Stimulated activated CD8-positive, alpha-beta memory T cell treated with anti-CD3 and anti-CD28 coated beads, Interleukin-4, amount 100 ng/mL, for 4 hours (primary cell): ENCODE measurements around the gene MYH11.
"Not testable (repeated sequence)": the region's sequence is repeated elsewhere in the genome, so short reads cannot be mapped to it uniquely, and the experiment has no call there.

ENCODE experiments used
- DNase-seq, 2 donors: peaks; one replicate each; pipeline ENCODE4 v3.0.0-alpha.2; 2020; ENCODE audit warnings: low read depth in 2 of 2, low spot score in 1 of 2

The MYH11 gene

DNA sequence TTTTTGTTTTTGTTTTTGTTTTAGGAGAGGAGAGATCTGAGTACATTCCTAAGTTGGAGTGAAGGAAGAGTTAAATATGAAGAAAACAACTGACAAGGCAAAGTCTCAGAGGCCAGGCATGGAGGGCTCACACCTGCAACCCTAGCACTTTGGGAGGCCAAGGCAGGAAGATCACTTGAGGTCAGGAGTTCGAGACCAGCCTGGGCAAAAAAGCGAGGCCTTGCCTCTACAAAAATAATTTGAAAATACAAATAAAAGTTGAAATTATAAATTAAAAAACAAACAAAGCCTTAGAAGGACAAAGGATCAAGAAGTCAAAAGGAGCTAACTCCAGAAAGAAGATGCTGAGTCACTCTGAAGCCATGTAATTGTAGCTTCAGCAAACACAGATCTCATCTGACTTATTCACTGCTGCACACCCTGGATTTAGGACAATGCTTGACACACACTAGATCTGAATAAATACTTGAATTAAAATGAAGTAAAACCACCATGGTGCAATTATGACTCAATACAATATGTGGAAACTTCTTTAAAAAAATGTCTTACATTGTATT is 22.5 kb upstream of the MYH11 start:
- no peak for DNase-seq

DNA sequence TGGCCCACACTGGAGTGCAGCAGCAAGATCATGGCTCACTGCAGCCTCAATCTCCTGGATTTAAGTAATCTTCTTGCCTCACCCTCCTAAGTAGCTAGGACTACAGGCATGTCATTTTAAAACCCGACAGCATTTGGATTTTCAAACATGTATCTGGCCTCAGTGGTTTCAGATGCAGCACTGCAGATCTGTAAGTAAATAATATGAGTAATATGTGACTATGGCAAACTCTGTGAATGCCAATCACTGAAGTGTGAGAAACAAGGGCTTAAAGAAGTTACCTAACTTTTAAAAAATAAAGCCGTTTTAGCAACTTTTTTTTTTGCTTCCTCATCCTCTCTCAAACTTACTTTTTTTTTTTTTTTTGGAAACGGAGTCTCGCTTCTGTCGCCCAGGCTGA is 19.7 kb upstream of the MYH11 start:
- no peak for DNase-seq

DNA sequence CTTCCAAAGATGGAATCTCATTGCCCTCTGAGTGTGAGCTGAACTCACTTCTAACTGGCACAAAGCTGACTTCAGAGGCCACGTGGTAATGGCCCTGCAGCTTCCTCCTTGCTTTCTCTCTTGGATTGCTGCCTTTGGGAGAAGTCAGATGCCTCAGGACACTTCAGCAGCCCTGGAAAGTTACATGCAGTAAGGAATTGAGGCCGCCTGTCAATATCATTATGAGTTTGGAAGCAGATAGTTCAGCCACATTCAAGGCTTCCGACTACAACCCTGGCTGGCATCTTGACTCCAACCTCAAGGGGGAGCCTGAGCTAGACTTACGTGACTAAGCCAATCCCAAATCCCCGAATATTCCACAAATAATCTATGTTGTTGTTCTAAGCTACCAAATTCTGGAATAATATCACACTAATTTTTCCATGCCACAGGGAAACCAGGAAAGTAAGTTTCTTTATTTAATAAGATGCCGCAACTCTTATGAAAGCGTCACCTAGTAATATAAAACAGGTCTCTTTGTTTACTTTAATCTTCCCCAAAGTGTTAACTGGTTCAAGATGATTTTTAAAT is 18.0 kb upstream of the MYH11 start:
- no peak for DNase-seq

DNA sequence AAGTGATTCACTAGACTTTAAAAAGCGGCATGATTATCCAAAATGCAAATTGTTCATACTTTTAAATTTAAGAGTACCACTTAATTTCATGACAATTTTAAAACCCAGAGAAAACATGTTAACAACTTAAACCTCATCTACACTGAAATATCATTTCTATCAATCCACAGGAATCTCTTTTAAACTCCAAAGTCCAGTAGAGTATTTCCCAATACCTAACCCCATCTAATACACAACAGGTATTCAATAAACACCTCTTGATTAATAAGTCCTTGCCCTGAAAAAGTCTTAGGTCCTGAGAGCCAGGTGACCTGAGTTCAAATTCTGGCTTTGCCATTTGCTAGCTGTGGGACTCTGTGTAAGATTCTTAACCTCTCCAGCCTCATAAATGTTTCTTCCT is 16.9 kb upstream of the MYH11 start:
- DNase-seq, result no peak

DNA sequence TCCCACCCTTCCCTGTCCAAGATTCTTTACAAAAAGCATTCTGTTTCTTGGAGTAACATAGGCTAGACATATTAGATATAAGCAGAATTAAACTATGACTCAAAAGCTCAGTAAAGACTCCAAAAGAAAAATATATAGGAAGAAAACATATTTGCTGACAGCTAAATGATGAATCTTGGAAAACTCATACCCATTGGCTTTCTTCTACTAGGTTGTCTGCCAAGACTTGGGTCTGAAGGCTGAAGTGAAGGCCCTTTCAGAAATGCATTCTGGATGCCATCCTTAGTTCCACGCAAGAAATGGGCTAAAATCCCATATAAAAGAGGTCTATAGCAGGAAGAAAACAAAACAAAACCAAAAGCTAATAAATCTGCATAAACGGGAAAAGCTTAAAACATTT is 16.5 kb upstream of the MYH11 start:
- DNase-seq, result no peak

GRCh38 chr16:15870011-15870410 is 13.2 kb upstream of the MYH11 start:
- no peak for DNase-seq

- DNase-seq, result no peak
These were observed 9.6 kb upstream of the MYH11 start for GRCh38 chr16:15866451-15866850.

- no peak for DNase-seq
These were observed 8.9 kb upstream of the MYH11 start for GRCh38 chr16:15865742-15866141.

DNA sequence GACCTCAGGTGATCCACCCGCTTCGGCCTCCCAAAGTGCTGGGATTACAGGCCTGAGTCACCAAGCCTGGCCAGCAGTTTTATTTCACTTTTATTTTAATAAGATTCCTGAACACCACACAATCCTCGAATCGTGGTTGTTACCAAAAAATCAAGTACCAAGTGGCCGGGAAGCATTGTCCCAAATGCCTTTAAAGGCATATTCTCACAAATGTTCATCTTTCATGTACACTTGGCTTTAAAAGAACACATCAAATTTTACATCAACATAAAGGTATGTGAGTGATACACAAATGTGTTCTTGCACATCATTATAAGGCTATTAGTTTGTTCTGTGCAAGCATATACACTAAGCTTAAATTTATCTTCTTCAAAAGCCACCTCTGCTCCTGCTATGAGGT is 8.1 kb upstream of the MYH11 start:
- DNase-seq, result no peak

- no peak for DNase-seq
These were observed 5.2 kb upstream of the MYH11 start for GRCh38 chr16:15861996-15862395.

DNA sequence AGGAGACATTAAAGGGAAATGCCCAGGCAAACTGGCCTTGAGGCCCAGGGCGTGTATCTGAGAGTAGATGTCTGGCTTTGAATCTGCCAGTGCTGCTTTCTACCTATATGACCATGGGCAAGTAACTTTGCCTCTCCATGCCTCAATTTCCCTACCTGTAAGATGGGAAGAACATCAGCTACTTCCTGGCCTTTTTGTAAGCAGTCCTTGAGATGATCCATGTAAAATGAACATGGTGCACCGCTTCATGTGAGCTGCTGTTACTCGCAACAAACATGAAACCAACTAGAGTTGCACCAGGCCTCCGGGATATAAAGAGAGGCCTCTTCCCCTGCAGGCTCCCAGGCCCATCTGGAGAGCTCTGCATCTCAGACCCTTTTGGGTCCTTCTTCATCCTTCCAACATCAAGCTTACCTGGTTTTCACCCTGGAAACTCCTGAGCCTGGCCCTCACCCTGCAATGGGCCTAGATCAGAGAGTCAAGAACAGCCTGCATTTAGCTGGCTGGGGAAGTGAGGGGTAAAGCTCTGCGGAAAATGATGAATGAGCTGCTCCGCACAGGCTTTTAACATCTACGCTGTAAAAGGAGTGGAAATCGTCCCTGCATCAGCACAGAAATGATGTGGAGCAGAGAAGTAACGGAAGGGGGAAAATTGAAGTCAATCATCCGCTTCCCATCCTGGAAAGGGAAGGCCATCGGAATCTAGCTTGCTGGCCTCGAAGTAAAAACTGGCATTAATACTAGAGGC is 2.3 kb upstream of the MYH11 start:
- no peak for DNase-seq

GRCh38 chr16:15857724-15858560 is 1.1 kb upstream of the MYH11 start:
- no peak for DNase-seq

DNA sequence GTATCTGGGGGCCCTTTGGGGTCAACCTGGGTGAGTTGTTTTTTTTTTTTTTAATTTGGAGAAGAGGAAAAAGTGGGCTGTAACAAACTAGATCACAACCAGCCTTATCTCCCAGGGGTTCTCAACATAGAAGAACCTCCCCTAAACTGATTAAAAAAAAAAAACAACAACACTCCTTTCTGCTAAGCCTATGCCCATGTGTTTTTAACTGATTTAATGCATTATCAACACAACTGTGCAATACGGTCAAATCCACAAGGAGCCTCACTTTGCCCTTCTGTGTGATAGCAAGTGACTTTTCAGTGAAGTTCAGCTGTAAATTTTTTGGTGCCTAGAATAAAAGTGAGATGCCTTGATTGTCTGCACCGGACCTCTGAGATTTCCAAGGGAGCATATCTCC is 646 bp downstream of the MYH11 start:
- DNase-seq, result no peak

DNA sequence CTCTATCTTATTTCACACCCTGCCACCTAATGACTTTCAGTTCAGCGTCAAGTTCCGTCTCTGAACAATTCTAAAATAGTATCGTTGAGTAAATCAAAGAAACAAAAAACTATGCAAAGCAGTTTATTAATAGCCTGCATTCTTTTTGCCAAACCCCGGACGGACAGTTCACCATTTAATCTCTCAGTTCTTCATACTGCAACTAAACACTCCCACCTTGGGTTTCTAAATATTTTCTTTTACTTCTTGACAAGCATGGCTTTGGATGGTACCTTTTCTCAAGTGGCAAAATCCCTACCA is 1.2 kb downstream of the MYH11 start:
- DNase-seq, result no peak

- DNase-seq, result no peak
These were observed 1.7 kb downstream of the MYH11 start for GRCh38 chr16:15854906-15855703.

DNA sequence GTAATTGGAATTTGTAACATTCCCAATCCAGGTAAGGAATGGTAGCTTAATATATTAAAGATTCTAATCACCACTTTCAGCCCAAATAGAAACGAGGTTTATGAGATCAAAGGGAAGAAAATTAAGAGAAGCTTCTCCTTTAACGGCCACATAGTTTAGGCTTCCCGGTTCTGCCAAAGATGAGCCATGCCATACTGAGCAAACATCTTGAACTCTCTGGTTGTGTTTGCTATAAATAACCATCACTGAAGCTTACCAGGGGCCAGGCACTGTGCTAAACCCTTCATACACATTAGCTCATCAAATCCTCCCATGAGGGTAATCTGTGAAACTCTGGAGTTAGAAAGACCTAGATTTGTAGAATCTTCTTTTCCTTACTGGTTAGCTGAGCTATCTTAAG is 2.8 kb downstream of the MYH11 start:
- no peak for DNase-seq

DNA sequence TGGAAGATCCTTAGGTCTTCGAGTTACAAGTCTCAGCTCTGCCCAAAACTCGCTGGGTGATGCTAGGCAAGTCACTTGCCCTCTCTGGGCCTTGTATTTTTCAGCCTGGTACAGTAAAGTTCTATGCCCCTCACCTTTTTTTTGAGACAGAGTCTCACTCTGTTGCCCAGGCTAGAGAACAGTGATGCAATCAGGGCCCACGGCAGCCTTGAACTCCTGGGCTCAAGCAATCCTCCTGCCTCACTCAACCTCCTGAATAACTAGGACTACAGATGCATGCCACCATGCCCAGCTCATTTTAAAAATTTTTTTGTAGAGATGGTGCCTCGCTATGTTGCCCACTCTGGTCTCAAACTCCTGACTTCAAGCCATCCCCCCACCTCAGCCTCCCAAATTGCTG is 3.8 kb downstream of the MYH11 start:
- no peak for DNase-seq

GRCh38 chr16:15850555-15850954 is 6.3 kb downstream of the MYH11 start:
- DNase-seq, result not testable (repeated sequence)

- DNase-seq, result no peak
These were observed 7.4 kb downstream of the MYH11 start for GRCh38 chr16:15849209-15849981.

GRCh38 chr16:15847611-15848175 is 9.1 kb downstream of the MYH11 start:
- no peak for DNase-seq
